GM12891 (cell line): ENCODE results near the gene UNC119B.
A peak's percentile ranks its signal among the peaks of the same experiment; 100 is the strongest.

ENCODE experiments used
- DNase-seq: peaks from one replicate; pipeline ENCODE4 v3.0.0; 2011; ENCODE audit warnings: low spot score; ENCODE audit not compliant: insufficient read length
- FAIRE-seq: peaks from 2 replicates; lab custom pipeline; 2011; peaks lifted over from hg19 to GRCh38; lab: Jason Lieb, UNC
- PAX5 ChIP-seq: IDR thresholded peaks from 2 replicates; pipeline ENCODE4 v1.6.1; 2011; ENCODE audit warnings: low read length, moderate library complexity, mild to moderate bottlenecking; ENCODE audit not compliant: insufficient read depth, severe bottlenecking
- POLR2A ChIP-seq: IDR thresholded peaks from 2 replicates; pipeline ENCODE4 v1.6.1; 2011; ENCODE audit warnings: low read depth, low read length, control low read depth
- POLR2AphosphoS5 ChIP-seq: IDR thresholded peaks from 2 replicates; pipeline ENCODE4 v1.6.1; 2011; ENCODE audit warnings: low read depth, low read length, control low read depth
- POU2F2 ChIP-seq: IDR thresholded peaks from 2 replicates; pipeline ENCODE4 v1.6.1; 2011; ENCODE audit warnings: low read depth, mild to moderate bottlenecking, control low read depth, low read length, moderate library complexity
- SPI1 ChIP-seq: IDR thresholded peaks from 2 replicates; pipeline ENCODE4 v1.6.1; 2011; ENCODE audit warnings: low read depth, low read length, control low read depth
- TAF1 ChIP-seq: IDR thresholded peaks from 2 replicates; pipeline ENCODE4 v1.6.1; 2011; ENCODE audit warnings: low read depth, low read length, control low read depth

The UNC119B gene

GRCh38 chr12:120754792-120755191 is 44.5 kb downstream of the UNC119B start:
- no peak for TF ChIP-seq POU2F2
- no peak for TF ChIP-seq TAF1
- no peak for TF ChIP-seq POLR2A
- no peak for TF ChIP-seq POLR2AphosphoS5
- no peak for TF ChIP-seq PAX5
- no peak for TF ChIP-seq SPI1
- FAIRE-seq, result no peak
- no peak for DNase-seq

DNA sequence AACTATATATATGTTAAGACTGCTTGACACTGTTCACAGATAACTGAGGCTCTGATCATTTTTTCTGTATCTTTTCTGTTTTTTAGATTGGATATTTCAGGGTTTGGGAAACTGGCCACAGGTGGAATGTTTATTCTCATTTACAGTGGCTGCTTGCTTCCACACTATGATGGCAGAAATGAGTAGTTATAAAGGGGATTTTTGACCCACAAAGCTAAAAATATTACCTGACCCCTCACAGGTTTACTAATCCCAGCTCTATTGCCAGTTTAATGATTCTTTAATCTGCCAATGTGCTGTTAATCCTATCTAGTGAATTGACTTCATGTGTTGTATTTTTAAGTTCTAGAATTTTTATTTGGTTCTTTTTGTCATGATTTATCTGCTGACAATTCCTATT is 45.0 kb downstream of the UNC119B start:
- FAIRE-seq, result no peak
- no peak for TF ChIP-seq POLR2A
- no peak for TF ChIP-seq PAX5
- no peak for TF ChIP-seq POU2F2
- no peak for TF ChIP-seq SPI1
- TF ChIP-seq TAF1, result no peak
- TF ChIP-seq POLR2AphosphoS5, result no peak

GRCh38 chr12:120757226-120757742 is 47.0 kb downstream of the UNC119B start:
- FAIRE-seq (no peak), DNase-seq (no peak)

More for the DNA sequence above, 45.0 kb downstream of the UNC119B start:
- DNase-seq, result no peak

GRCh38 chr12:120757949-120758348 is 47.7 kb downstream of the UNC119B start:
- FAIRE-seq (no peak), DNase-seq (no peak)
- TF ChIP-seq POU2F2 (no peak), PAX5 (no peak), POLR2AphosphoS5 (no peak), POLR2A (no peak), SPI1 (no peak), TAF1 (no peak)

More at GRCh38 chr12:120757226-120757742, 47.0 kb downstream of the UNC119B start:
- TF ChIP-seq PAX5 (no peak), TAF1 (no peak), POLR2AphosphoS5 (no peak), POLR2A (no peak)

GRCh38 chr12:120758798-120759590 is 48.7 kb downstream of the UNC119B start:
- no peak for FAIRE-seq
- TF ChIP-seq SPI1 (peak; percentile 69), POLR2A (no peak), POU2F2 (no peak), TAF1 (no peak)
- no peak for DNase-seq

- no peak for DNase-seq
- TF ChIP-seq TAF1, result no peak
- TF ChIP-seq POLR2A, result peak; percentile 16; the same call in 1 of the 2 replicates
- no peak for FAIRE-seq
Measured at GRCh38 chr12:120759591-120760348, 49.5 kb downstream of the UNC119B start.

- FAIRE-seq (no peak), DNase-seq (no peak)
- TF ChIP-seq POLR2AphosphoS5, result no peak; the same call in 1 of the 2 replicates
- no peak for TF ChIP-seq PAX5
- no peak for TF ChIP-seq TAF1
- no peak for TF ChIP-seq POLR2A
- TF ChIP-seq SPI1, result no peak
- no peak for TF ChIP-seq POU2F2
Measured at GRCh38 chr12:120760349-120761254, 50.3 kb downstream of the UNC119B start.

DNA sequence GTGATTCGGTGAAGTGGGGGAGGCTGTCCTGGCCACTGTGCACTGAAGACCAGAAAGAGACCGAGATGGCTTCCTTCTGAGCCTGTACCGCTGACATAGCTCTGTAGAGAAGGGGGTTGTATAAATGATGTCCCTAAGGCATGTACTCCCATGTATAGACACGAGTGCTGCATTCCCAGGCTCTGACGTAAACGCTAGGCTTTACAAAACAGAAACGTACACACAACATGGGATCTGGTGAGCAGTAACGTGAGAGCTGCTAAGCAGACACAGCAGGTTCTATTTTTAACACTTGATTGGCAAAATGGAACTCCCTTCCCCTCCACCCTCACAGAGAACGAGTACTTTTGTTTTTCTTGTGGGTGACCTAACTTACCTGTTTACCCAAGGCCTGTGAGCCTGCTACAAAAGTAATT is 51.3 kb downstream of the UNC119B start:
- DNase-seq (no peak), FAIRE-seq (no peak)
- TF ChIP-seq TAF1 (no peak), SPI1 (no peak), POLR2A (no peak), POU2F2 (no peak), POLR2AphosphoS5 (no peak), PAX5 (no peak)

DNA sequence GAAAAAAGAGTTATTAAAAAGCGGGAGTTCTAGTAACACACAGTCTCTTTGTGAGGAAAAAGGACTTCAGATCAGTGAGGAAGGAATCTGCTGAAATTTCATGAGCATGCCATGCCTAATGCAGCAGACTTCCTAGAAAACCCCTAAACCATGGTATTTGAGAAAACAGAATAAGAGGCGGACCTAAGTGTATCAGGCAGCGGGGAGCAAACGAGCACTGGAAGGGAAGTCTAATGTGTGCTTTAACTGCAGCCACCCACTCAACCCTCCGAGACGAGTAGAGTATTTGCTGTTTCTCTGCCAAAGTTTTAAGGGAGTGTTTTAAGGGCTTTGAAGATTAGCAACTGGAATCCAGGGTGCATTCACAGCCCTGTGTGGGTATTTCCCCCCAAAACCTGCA is 51.8 kb downstream of the UNC119B start:
- no peak for DNase-seq
- no peak for TF ChIP-seq SPI1
- TF ChIP-seq POU2F2, result no peak
- TF ChIP-seq POLR2A, result no peak
- no peak for TF ChIP-seq TAF1
- TF ChIP-seq PAX5, result no peak
- TF ChIP-seq POLR2AphosphoS5, result no peak
- FAIRE-seq, result no peak
